ENCODE data around the gene SLC5A9.

The SLC5A9 gene

DNA sequence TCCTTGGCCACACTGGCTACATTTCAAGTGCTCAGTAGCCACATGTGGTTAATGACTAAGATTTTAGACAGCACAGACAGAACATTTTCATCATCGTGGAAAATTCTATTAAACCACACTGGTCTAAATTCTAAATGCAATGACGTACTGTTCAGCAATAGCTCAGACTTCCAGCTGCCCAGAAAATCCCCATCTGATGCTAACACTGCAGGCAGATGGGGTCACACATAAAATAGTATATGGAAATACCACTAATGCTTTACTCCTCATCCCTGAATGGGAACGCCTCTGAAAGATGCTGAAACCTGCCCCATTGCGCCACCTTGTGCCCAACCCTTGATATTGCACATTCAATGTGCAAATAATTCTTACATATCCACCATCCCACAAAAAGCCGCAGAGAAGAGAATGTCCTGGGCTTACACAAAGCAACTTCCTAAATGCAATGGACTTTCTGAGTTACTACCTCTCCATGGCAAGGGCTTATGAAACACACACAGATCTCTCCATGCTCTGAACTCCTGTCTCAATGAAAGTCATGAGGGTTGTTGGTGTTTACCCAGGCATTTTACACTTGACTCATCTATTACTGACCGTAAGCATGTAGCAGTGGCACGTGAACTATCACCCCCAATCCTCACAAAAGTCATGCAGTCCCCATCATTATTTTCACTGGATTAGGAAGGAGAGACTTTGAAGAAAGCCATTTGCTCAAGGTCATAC, 20.3 kb upstream of the SLC5A9 start:
- H3K9me2 ChIP-seq (replicated peaks; ENCODE audit: low read depth, low read length): no peaks in the 10 kb centered on the region
- H3K27me3 ChIP-seq (ENCODE audit: insufficient read depth, low read length, poor library complexity, severe bottlenecking): no peaks in the 10 kb centered on the region
- no peak overlapping the region for H3K4me3 ChIP-seq (ENCODE audit: low read length, poor library complexity, severe bottlenecking)
- no peak overlapping the region for H3K9ac ChIP-seq (ENCODE audit: low read depth, low read length, poor library complexity, severe bottlenecking)
- no peaks in the 10 kb centered on the region for H3F3A ChIP-seq (ENCODE audit: low read depth)
- H3K4me2 ChIP-seq (ENCODE audit: low read depth, low read length, poor library complexity, severe bottlenecking): no peak overlapping the region
- H3K36me3 ChIP-seq (ENCODE audit: insufficient read depth, low read length): no peaks in the 10 kb centered on the region
- TF ChIP-seq EZH2phosphoT487 (IDR thresholded peaks at IDR 0.05; ENCODE audit: borderline replicate concordance): no peak
- peak; percentile 91 for TF ChIP-seq CTCF (conservative IDR thresholded peaks at IDR 0.05; ENCODE audit: low read length)
- no peaks in the 10 kb centered on the region for H3K79me2 ChIP-seq (ENCODE audit: insufficient read depth, low read length)
- peak overlapping the region; percentile 50 for H2AFZ ChIP-seq (ENCODE audit: low read length)
- no peaks in the 10 kb centered on the region for H4K20me1 ChIP-seq (ENCODE audit: insufficient read depth, low read length, poor library complexity, severe bottlenecking)
- H3K9me3 ChIP-seq (ENCODE audit: insufficient read depth, low read depth, low read length): no peaks in the 10 kb centered on the region
- peaks cover 11% of the 10 kb centered on the region for H3K4me1 ChIP-seq (ENCODE audit: insufficient read depth, low read length, poor library complexity, severe bottlenecking)

DNA sequence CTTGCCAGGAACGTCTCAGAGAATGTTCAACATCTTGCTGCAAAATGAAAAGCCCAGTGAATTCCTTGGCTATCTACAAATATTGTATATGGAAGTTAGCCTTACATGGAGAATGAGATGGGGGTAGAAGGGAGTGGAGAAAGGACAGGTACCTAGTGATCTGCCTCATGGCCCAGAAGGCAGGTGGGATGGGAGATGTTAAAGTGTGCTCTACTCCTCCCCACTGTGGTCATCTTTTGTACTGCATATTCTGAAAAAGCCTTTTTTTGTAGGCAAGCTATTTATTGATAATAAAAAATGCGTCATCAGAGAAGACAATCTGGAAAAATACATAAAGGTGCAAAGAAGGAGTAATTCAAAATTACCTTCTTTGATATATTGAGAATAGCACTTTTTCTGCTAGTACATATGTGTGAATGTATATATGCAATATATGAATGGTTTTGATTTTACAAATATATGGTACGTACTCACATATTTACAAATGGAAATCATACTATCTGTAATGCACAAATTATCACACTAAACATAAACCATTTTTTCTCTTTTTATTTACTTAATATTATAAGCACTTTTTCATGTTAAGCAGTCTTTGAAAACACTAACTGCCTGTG, 19.1 kb upstream of the SLC5A9 start:
- peaks cover 7% of the 10 kb centered on the region for H3K4me1 ChIP-seq (ENCODE audit: insufficient read depth, low read length, poor library complexity, severe bottlenecking)
- peak; percentile 73 for TF ChIP-seq CTCF (conservative IDR thresholded peaks at IDR 0.05; ENCODE audit: low read length)
- no peak for TF ChIP-seq EZH2phosphoT487 (IDR thresholded peaks at IDR 0.05; ENCODE audit: borderline replicate concordance)

DNA sequence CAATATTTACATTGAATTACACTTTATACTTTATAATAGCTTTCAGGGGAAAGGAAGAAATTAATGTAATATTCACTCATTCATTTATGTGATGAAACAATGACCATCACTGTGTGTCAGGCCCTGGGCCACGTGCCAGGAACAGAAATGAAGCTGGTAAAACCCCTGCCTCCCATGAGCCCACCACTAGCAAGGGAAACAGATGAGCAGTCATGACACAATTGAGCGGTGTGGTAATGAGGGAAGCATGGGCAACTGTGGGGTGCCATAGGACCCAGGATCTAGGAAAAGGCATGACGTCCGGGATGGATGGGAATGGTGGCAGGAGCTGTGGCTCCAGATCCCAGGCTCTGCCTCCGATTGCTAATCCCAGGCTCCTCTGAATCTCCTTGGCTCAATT, 17.0 kb upstream of the SLC5A9 start:
- H3K36me3 ChIP-seq (ENCODE audit: insufficient read depth, low read length): no peaks in the 10 kb centered on the region

More for the DNA sequence above, 19.1 kb upstream of the SLC5A9 start:
- Histone ChIP-seq H3K36me3 (ENCODE audit: insufficient read depth, low read length) (no peaks in the 10 kb centered on the region), H3K27me3 (ENCODE audit: insufficient read depth, low read length, poor library complexity, severe bottlenecking) (no peaks in the 10 kb centered on the region), H2AFZ (ENCODE audit: low read length) (no peak overlapping the region), H3K9ac (ENCODE audit: low read depth, low read length, poor library complexity, severe bottlenecking) (no peak overlapping the region), H3K4me2 (ENCODE audit: low read depth, low read length, poor library complexity, severe bottlenecking) (no peak overlapping the region), H3K9me3 (ENCODE audit: insufficient read depth, low read depth, low read length) (no peaks in the 10 kb centered on the region), H4K20me1 (ENCODE audit: insufficient read depth, low read length, poor library complexity, severe bottlenecking) (no peaks in the 10 kb centered on the region), H3F3A (ENCODE audit: low read depth) (no peaks in the 10 kb centered on the region), H3K79me2 (ENCODE audit: insufficient read depth, low read length) (no peaks in the 10 kb centered on the region), H3K9me2 (replicated peaks; ENCODE audit: low read depth, low read length) (no peaks in the 10 kb centered on the region), H3K4me3 (ENCODE audit: low read length, poor library complexity, severe bottlenecking) (no peak overlapping the region)

More for the DNA sequence above, 17.0 kb upstream of the SLC5A9 start:
- Histone ChIP-seq H2AFZ (ENCODE audit: low read length) (no peak overlapping the region), H3K9ac (ENCODE audit: low read depth, low read length, poor library complexity, severe bottlenecking) (no peak overlapping the region), H3K79me2 (ENCODE audit: insufficient read depth, low read length) (no peaks in the 10 kb centered on the region), H3F3A (ENCODE audit: low read depth) (no peaks in the 10 kb centered on the region), H3K27me3 (ENCODE audit: insufficient read depth, low read length, poor library complexity, severe bottlenecking) (no peaks in the 10 kb centered on the region), H3K4me2 (ENCODE audit: low read depth, low read length, poor library complexity, severe bottlenecking) (no peak overlapping the region), H4K20me1 (ENCODE audit: insufficient read depth, low read length, poor library complexity, severe bottlenecking) (no peaks in the 10 kb centered on the region), H3K9me3 (ENCODE audit: insufficient read depth, low read depth, low read length) (no peaks in the 10 kb centered on the region), H3K4me3 (ENCODE audit: low read length, poor library complexity, severe bottlenecking) (no peak overlapping the region), H3K9me2 (replicated peaks; ENCODE audit: low read depth, low read length) (no peaks in the 10 kb centered on the region), H3K4me1 (ENCODE audit: insufficient read depth, low read length, poor library complexity, severe bottlenecking) (peaks cover 7% of the 10 kb centered on the region)
- TF ChIP-seq EZH2phosphoT487 (IDR thresholded peaks at IDR 0.05; ENCODE audit: borderline replicate concordance) (no peak), CTCF (conservative IDR thresholded peaks at IDR 0.05; ENCODE audit: low read length) (no peak)

Data from Loucy (cell line).